Measurements from ENCODE around the gene SIK1. TPM values are rescaled to one million over a fixed set of nuclear protein-coding genes. Genes with fewer than 3 reads are reported as not detected.
"Not testable (repeated sequence)": the region's sequence is repeated elsewhere in the genome, so short reads cannot be mapped to it uniquely, and the experiment has no call there.

The SIK1 gene
- total RNA-seq: 0.48 and 1.1 TPM in 2 replicates
- polyA plus RNA-seq: 0.44 and 0.82 TPM in 2 replicates

DNA sequence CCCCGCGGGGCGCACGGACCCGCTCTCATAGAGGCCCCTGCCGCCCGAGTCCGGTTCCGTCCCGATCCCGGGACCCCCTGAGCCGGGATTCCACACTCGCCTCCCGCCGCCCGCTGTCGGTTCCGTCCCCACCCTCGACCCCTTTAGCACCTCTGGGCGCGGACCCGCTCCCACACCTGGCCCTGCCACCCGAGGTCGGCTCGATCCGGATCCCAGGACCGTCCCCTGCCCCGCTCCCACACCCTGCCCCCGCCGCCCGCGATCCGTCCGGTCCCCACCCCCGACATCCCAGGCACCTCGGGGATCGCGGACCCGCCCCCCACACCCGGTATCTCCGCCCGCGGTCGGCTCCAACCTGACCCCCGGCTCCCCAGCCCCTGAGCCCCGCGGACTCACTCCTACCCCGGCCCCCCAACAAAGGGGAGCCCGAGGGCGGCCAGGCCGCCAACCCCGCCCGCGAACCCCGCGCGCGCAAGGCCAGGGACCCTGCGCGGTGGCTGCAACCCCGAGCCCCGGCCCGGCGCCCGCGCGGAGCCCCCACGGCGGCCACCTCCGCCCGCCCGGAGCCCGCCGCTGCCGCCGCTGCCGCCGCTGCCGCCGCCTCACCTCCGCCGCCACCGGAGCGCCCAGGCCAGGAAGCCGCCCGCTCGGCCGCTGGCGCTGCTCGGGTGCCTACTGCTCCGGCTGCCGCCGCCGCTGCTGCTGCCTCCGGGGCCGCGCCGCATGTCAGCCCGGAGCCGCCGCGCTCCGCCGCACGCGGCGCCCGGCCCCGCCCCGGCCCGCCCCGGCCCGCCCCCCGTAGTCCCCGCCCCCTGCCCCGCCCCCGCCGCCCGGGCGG is at the start of gene SIK1:
TSS of gene SIK1 (minus strand) at position 728 of the 838 bp plus-strand sequence. CDS start 953 bp downstream, outside the sequence.
- H3K4me1 ChIP-seq (ENCODE audit: low read depth); DNase-seq (ENCODE audit: low read depth in 1 of 2, low spot score in 1 of 2); H3K36me3 ChIP-seq; H3K27me3 ChIP-seq; H3K27ac ChIP-seq; H3K9me3 ChIP-seq (ENCODE audit: low read depth); H3K4me3 ChIP-seq: not testable (repeated sequence)

DNA sequence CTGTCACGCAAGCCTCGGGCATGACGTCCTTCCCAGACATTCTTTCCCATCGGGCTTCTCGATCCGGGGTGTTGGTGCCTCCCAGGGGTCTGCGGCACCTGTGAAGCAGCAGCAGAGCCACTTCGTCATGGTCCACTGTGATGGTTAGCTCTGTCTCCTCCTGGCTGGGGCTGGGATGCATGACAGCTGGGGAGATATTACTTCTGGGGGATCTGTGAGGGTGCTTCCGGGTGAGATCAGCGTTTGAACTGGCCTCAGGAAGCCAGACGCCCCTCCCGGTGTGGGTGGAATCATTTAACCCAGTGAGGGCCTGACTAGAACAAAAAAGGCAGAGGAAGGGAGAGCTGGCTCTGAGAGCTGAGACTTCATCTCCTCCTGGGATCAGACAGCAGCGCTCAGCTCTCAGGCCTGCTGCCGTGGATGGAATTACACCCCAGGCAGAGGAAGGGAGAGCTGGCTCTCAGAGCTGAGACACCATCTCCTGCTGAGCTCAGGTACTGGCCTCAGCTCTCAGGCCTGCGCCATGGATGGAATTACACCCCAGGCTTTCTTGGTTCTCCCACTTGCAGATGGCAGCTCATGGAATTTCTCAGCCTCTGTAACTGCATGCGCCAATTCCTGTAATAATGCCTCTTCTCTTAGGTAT is 44.8 kb upstream of the SIK1 start:
- DNase-seq (ENCODE audit: low read depth in 1 of 2, low spot score in 1 of 2): not testable (repeated sequence)

DNA sequence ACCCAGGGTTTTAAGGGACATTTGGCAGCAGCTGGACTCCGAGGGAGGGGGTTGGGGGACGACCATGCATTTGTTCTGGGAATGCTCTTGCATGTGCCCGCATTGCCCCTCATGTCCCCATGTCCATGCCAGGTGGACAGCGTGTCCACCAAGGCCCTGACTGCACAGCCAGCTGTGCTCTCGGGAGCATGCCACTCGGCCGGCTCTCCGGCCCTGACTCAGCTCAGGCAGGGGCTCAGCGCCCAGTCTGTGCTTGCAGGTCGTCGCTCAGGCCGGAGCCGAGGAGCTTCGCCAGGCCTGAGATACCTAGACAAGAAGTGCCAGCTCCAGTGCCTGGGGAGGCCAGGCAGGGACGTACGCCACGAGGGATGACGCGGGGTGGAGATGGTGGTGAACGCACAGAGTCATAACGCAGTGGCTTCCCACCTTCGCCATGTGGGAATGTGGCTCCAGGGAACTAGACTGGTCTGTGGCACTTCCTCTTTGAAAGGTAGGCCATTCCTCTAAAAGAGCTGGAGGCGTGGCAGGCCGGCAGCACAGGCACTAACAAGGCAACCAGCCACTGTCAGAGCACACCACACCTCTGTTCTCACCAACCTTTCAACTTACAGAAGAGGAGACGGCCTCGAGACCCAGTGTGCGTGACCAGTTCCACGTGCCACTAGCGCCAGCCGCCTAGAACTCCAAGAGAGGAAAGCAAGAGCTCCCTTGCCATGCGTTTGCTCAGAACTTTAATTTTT is 43.0 kb upstream of the SIK1 start:
- not testable (repeated sequence) for H3K4me3 ChIP-seq; H3K27me3 ChIP-seq; H3K9me3 ChIP-seq (ENCODE audit: low read depth); DNase-seq (ENCODE audit: low read depth in 1 of 2, low spot score in 1 of 2); H3K27ac ChIP-seq; H3K36me3 ChIP-seq; H3K4me1 ChIP-seq (ENCODE audit: low read depth)

More for the DNA sequence above, 44.8 kb upstream of the SIK1 start:
- not testable (repeated sequence) for H3K4me1 ChIP-seq (ENCODE audit: low read depth); H3K27me3 ChIP-seq; H3K27ac ChIP-seq; H3K9me3 ChIP-seq (ENCODE audit: low read depth); H3K36me3 ChIP-seq; H3K4me3 ChIP-seq

DNA sequence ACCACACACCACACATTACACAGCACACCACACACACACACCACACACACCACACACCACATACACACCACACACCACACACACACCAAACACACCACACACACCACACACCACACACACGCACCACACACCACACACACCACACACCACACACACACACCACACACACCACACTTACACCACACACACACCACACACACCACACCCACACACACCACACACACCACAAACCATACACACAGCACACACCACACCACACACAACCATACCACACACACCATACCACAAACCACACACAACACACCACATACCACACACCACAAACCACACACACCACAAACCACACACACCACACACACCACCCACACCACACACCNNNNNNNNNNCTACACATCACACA is 40.9 kb upstream of the SIK1 start:
- TF ChIP-seq, protein P1, sequence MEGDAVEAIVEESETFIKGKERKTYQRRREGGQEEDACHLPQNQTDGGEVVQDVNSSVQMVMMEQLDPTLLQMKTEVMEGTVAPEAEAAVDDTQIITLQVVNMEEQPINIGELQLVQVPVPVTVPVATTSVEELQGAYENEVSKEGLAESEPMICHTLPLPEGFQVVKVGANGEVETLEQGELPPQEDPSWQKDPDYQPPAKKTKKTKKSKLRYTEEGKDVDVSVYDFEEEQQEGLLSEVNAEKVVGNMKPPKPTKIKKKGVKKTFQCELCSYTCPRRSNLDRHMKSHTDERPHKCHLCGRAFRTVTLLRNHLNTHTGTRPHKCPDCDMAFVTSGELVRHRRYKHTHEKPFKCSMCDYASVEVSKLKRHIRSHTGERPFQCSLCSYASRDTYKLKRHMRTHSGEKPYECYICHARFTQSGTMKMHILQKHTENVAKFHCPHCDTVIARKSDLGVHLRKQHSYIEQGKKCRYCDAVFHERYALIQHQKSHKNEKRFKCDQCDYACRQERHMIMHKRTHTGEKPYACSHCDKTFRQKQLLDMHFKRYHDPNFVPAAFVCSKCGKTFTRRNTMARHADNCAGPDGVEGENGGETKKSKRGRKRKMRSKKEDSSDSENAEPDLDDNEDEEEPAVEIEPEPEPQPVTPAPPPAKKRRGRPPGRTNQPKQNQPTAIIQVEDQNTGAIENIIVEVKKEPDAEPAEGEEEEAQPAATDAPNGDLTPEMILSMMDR (IDR thresholded peaks at IDR 0.05; ENCODE audit: low read depth, low read length): no peak
- no peak for DNase-seq (ENCODE audit: low read depth in 1 of 2, low spot score in 1 of 2)
- Histone ChIP-seq H3K4me3 (no peak overlapping the region), H3K36me3 (no peaks in the 10 kb centered on the region), H3K27ac (no peak overlapping the region), H3K9me3 (ENCODE audit: low read depth) (no peaks in the 10 kb centered on the region), H3K4me1 (ENCODE audit: low read depth) (no peaks in the 10 kb centered on the region), H3K27me3 (no peaks in the 10 kb centered on the region)

DNA sequence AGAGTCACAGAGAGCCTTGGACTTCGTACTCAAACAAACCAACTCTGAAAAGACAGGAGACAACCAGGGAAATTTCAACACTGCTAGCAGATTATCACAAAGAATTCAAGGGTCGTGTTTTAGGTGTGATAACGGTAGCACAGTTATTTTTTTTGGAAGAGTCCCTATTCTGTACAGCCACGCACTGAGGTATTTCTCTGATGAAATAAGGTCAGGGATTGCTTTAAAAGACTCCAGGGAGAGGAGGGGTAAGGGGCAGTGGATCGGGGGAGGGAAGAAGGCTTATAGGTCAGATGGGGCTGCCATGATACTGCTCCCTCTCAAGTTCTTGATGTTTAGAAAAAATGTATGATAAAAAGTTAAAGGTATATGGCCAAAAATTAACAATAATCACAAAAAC is 38.2 kb upstream of the SIK1 start:
- H3K36me3 ChIP-seq; DNase-seq (ENCODE audit: low read depth in 1 of 2, low spot score in 1 of 2); H3K27me3 ChIP-seq; H3K4me3 ChIP-seq; H3K4me1 ChIP-seq (ENCODE audit: low read depth); H3K27ac ChIP-seq; H3K9me3 ChIP-seq (ENCODE audit: low read depth): not testable (repeated sequence)

DNA sequence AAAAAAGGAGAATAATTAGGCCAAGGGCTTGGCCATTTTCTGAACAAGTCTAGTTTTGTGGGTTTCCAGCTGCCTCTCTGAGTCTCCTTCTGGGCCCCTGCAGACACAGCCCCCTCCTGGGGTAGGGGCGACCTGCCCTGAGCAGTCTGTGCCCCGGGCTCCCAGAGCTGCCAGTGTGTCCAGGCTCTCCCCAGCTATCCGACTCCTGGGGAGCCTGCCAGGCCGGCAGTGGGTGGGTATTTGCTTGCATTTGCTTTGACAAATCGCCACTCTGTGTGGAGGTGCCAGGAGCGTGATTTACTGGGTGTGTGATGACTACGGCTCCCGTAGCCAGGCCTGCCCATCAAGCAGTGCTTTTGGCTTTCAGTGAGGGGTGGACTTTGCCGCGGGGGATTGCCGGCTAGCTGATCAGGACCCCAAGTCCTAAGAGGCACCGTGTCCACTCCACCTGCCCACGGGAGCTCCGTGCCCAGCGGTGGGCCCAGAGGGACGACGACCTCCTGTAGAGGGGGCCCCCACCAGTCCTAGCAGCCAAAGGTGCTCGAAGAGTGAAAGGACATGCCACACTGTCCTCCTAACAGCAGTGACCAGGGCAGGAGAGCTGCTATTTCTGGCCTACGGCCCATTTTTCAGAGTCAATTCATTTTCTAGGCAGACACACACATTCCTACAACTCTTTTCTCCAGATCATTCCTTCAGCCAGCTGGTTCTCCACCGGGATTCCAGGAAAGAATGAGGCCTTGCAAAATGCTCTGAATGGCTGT is 36.7 kb upstream of the SIK1 start:
- not testable (repeated sequence) for H3K27me3 ChIP-seq; H3K4me3 ChIP-seq; DNase-seq (ENCODE audit: low read depth in 1 of 2, low spot score in 1 of 2); H3K9me3 ChIP-seq (ENCODE audit: low read depth); H3K27ac ChIP-seq; H3K4me1 ChIP-seq (ENCODE audit: low read depth); H3K36me3 ChIP-seq

DNA sequence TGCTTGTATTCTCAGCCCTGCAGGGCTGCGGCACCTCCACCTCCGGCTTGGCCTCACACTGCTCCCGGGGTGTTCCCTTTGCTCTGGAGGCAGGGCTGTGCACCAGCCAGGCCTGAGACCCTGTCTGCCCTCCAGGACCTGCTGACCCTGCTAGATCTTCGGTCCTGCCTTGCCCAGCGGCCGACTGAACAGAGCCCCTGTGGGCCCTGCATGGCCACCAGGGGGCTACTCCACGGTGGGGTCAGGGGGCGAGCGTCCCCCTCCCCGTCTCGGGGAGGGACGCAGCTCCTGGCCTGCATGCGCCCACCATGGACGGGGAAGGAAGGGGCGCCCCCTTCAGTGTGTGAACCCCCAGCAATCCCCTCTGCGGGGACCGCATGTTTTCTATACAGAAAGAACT is 36.0 kb upstream of the SIK1 start:
- not testable (repeated sequence) for H3K4me3 ChIP-seq; H3K4me1 ChIP-seq (ENCODE audit: low read depth); H3K27me3 ChIP-seq; H3K9me3 ChIP-seq (ENCODE audit: low read depth); DNase-seq (ENCODE audit: low read depth in 1 of 2, low spot score in 1 of 2); H3K36me3 ChIP-seq; H3K27ac ChIP-seq

DNA sequence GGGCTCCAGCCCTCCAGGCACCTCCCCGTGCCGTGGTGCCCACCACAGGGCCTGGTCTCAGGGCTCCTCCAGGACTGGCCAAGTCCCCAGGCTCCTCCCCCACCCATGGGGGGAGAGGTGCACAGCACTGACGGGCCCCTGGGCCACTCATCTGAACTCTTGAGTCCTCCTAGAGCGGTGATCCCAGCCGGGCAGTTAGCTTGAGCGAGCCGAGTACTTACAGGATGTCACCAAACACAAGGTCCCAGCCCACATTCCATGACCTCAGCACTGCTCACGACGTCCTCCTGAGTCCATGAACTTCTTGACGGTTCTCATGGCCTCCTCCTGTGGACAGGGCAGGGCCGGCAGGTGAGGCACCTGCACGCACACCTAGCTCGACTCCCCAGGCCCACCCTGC is 33.5 kb upstream of the SIK1 start:
- not testable (repeated sequence) for H3K27ac ChIP-seq; H3K27me3 ChIP-seq; H3K4me3 ChIP-seq; H3K36me3 ChIP-seq; H3K9me3 ChIP-seq (ENCODE audit: low read depth); H3K4me1 ChIP-seq (ENCODE audit: low read depth); DNase-seq (ENCODE audit: low read depth in 1 of 2, low spot score in 1 of 2)

DNA sequence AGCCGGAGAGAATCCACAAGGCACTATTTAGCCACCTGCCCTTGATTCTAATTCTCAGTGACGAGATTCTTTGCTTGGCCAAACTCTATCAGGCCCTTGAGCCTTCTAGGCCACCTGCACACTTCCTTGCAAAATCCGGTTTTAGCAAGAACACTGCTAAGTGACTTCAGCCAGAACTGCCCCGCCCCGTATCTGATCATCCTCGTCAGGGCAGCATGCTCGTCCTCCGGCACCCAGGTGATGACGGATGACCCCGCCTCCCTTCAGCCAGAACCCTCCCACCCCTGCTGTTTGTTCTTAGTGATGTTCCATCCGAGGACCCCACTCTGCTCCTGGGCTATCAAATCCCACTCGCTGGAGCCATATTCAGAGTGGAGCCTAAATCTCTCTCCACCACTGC is 32.1 kb upstream of the SIK1 start:
- not testable (repeated sequence) for H3K27me3 ChIP-seq; H3K36me3 ChIP-seq; H3K27ac ChIP-seq; H3K4me1 ChIP-seq (ENCODE audit: low read depth); H3K9me3 ChIP-seq (ENCODE audit: low read depth); DNase-seq (ENCODE audit: low read depth in 1 of 2, low spot score in 1 of 2); H3K4me3 ChIP-seq

DNA sequence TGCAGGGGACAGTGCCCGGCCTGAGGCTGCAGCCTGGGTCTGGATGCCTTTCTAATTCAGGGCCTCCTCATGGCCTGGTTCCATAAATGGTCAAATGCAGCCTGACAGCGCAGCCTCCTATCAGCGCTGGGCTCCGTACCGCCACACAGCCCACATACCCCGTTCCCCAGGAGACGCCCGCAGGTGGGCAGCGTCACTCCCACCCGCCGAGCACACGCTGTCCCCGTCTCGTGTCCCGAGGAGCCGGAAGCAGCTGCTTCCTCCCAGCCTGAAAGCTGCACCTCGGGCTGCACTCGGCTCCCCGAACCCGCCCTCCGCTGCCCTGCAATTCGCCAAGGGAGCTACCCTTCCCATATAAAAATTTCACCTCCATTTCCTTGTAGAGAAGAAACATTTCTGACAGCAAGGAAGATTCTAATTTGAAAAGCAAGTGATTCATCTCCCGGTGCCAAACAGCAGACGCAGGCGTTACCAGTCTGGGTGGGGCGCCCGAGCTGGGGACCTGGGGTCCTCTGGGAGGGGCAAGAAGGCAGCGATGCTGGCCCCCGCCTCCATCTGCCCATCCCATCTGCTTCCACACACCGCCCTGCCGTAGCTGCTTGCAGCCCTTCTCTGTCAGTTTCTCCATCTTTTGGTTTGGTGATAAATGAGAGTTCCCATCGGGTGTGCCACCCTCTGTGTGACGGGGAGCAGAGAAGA is 29.8 kb upstream of the SIK1 start:
- H3K4me1 ChIP-seq (ENCODE audit: low read depth); H3K4me3 ChIP-seq; H3K9me3 ChIP-seq (ENCODE audit: low read depth); DNase-seq (ENCODE audit: low read depth in 1 of 2, low spot score in 1 of 2); H3K36me3 ChIP-seq; H3K27me3 ChIP-seq; H3K27ac ChIP-seq: not testable (repeated sequence)

DNA sequence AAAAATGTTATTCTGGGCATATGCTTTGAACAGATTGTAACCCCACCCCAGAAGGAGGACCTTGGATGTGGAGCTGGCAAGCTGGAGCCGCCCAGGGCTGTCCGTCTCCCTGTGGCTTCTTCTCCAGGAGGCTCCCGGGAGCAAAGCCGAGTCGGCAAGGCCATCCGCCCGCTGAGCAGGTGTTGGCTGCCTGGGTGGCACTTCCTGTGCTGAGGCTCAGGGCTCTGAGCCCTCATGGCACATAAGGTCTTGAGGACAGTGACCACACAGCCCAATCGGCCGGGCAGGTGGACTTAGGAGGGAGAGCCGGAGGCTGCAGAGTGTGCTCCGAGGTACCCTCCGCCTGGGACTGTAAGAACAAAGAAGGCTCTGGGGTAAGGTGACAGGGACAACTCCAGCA is 28.8 kb upstream of the SIK1 start:
- not testable (repeated sequence) for H3K27me3 ChIP-seq; H3K4me3 ChIP-seq; H3K4me1 ChIP-seq (ENCODE audit: low read depth); H3K9me3 ChIP-seq (ENCODE audit: low read depth); H3K36me3 ChIP-seq; H3K27ac ChIP-seq; DNase-seq (ENCODE audit: low read depth in 1 of 2, low spot score in 1 of 2)

DNA sequence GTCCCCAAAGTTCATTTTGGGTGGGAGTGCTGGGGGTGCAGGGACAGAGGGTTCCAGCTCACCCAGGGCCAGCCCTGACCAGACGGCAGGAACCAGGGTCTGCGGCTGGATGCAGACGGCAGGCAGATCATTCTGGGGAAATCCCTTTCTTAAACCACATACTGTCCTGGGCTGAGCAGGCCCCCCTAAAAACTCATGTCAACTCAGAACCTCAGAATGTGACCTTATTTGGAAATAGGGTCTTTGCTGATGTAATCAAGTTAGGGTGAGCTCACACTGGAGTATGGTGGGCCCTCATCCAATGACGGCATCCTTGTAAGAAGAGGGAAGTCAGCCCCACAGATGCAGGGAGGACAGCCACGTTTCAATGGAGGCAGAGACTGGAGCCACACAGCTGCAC is 27.2 kb upstream of the SIK1 start:
- DNase-seq (ENCODE audit: low read depth in 1 of 2, low spot score in 1 of 2); H3K9me3 ChIP-seq (ENCODE audit: low read depth); H3K36me3 ChIP-seq; H3K4me3 ChIP-seq; H3K4me1 ChIP-seq (ENCODE audit: low read depth); H3K27me3 ChIP-seq; H3K27ac ChIP-seq: not testable (repeated sequence)

Data from cardiac muscle cell (in vitro differentiated cells and primary cell).